IMR-90 (cell line): Measurements from ENCODE around the gene TRIM4. TPM values are rescaled to one million over a fixed set of nuclear protein-coding genes. Genes with fewer than 3 reads are reported as not detected.

Experiments
- ATAC-seq: fragments of 200-7000 bp; cut with Tn5 transposase; 2 replicates; pipeline ENCODE4 v1.9.1; 2020; ENCODE audit warnings: low read depth, mild to moderate bottlenecking, moderate library complexity
- BruUV-seq: library from RNA; stranded (reverse); fragments of 400-500 nt; replicated peaks from 2 replicates; lab custom pipeline; 2021; lab: Mats Ljungman, UMichigan
- CTCF ChIA-PET: fragments of 300-600 bp; formaldehyde crosslinking; extraction: SDS; loops from one replicate; lab custom pipeline; 2021; ENCODE audit warnings: antibody characterized with exemption; lab: Yijun Ruan, JAX
- POLR2A ChIA-PET: fragments of 300-600 bp; sonication (Branson Sonifier 250); formaldehyde crosslinking; loops from one replicate; lab custom pipeline; 2022; ENCODE audit warnings: antibody characterized with exemption; ENCODE audit not compliant: unreplicated experiment; lab: Charles Lee
- DNase-seq: peaks from one replicate; pipeline ENCODE4 v3.0.0; 2013
- H2AFZ ChIP-seq: replicated peaks from 2 replicates; pipeline ENCODE3; 2013; ENCODE audit warnings: low read length, mild to moderate bottlenecking; ENCODE audit not compliant: poor library complexity
- H2AK5ac ChIP-seq: 2 replicates; pipeline ENCODE4 v1.6.1; 2013; ENCODE audit warnings: low read depth, low read length, inconsistent platforms
- H2AK9ac ChIP-seq: replicated peaks from 2 replicates; pipeline ENCODE3; 2013; ENCODE audit warnings: mild to moderate bottlenecking, low read depth, low read length, moderate library complexity; ENCODE audit not compliant: poor library complexity
- H2BK120ac ChIP-seq: 2 replicates; pipeline ENCODE4 v1.6.1; 2013; ENCODE audit warnings: low read depth, low read length, inconsistent platforms
- H2BK15ac ChIP-seq: 3 replicates; pipeline ENCODE4 v1.6.1; 2013; ENCODE audit warnings: low read depth, low read length, inconsistent platforms
- H2BK20ac ChIP-seq: 2 replicates; pipeline ENCODE4 v1.6.1; 2013; ENCODE audit warnings: low read depth, mild to moderate bottlenecking, inconsistent platforms, low read length, moderate library complexity
- H2BK5ac ChIP-seq: 2 replicates; pipeline ENCODE4 v1.6.1; 2013; ENCODE audit warnings: mild to moderate bottlenecking, low read depth, low read length, inconsistent platforms; ENCODE audit not compliant: poor library complexity, severe bottlenecking
- H3K14ac ChIP-seq: replicated peaks from 2 replicates; pipeline ENCODE4 v1.6.1; 2013; ENCODE audit warnings: low read depth, low read length, inconsistent platforms
- H3K18ac ChIP-seq: 2 replicates; pipeline ENCODE4 v1.6.1; 2013; ENCODE audit warnings: low read depth, low read length, control low read depth
- H3K23ac ChIP-seq: 2 replicates; pipeline ENCODE4 v1.6.1; 2013; ENCODE audit warnings: low read depth, low read length, inconsistent platforms
- H3K27ac ChIP-seq: 2 replicates; pipeline ENCODE4 v1.5.1; 2013; ENCODE audit warnings: mild to moderate bottlenecking, control low read depth, low read length; ENCODE audit not compliant: insufficient read depth
- H3K27me3 ChIP-seq: 2 replicates; pipeline ENCODE4 v1.6.1; 2013; ENCODE audit warnings: low read length; ENCODE audit not compliant: control insufficient read depth, insufficient read depth
- H3K36me3 ChIP-seq: 2 replicates; pipeline ENCODE4 v1.6.1; 2013; ENCODE audit warnings: low read length, mixed read lengths; ENCODE audit not compliant: control insufficient read depth, insufficient read depth
- H3K4ac ChIP-seq: 2 replicates; pipeline ENCODE4 v1.6.1; 2013; ENCODE audit warnings: low read depth, low read length, inconsistent platforms
- H3K4me1 ChIP-seq: 2 replicates; pipeline ENCODE4 v1.6.1; 2013; ENCODE audit warnings: low read length, mixed read lengths; ENCODE audit not compliant: control insufficient read depth, insufficient read depth
- H3K4me2 ChIP-seq: 2 replicates; pipeline ENCODE4 v1.6.1; 2013; ENCODE audit warnings: low read depth, mild to moderate bottlenecking, control low read depth, low read length, moderate library complexity
- H3K4me3 ChIP-seq: 2 replicates; pipeline ENCODE4 v1.5.1; 2013; ENCODE audit warnings: low read depth, mild to moderate bottlenecking, control low read depth, low read length, moderate library complexity; ENCODE audit not compliant: insufficient read depth
- H3K56ac ChIP-seq: 2 replicates; pipeline ENCODE4 v1.6.1; 2013; ENCODE audit warnings: low read length, inconsistent platforms; ENCODE audit not compliant: insufficient read depth; ENCODE audit errors: extremely low read depth
- H3K79me1 ChIP-seq, 2 experiments: 2 replicates each; pipeline ENCODE4 v1.6.1; 2013; ENCODE audit warnings: low read length in 2 of 2, inconsistent platforms in 1 of 2, low read depth in 1 of 2
- H3K9ac ChIP-seq: 2 replicates; pipeline ENCODE4 v1.6.1; 2013; ENCODE audit warnings: low read depth, low read length, control low read depth
- H3K9me1 ChIP-seq: 2 replicates; pipeline ENCODE4 v1.6.1; 2013; ENCODE audit warnings: low read length, inconsistent platforms; ENCODE audit not compliant: insufficient read depth
- H3K9me3 ChIP-seq: 2 replicates; pipeline ENCODE4 v1.6.1; 2013; ENCODE audit warnings: low read length; ENCODE audit not compliant: control insufficient read depth, insufficient read depth
- H4K20me1 ChIP-seq: 2 replicates; pipeline ENCODE4 v1.6.1; 2013; ENCODE audit warnings: low read length, inconsistent platforms; ENCODE audit not compliant: insufficient read depth
- H4K5ac ChIP-seq: 2 replicates; pipeline ENCODE4 v1.6.1; 2013; ENCODE audit warnings: mild to moderate bottlenecking, low read depth, low read length, control low read depth
- H4K8ac ChIP-seq, 2 experiments: 2 replicates each; pipeline ENCODE4 v1.6.1; 2013; ENCODE audit warnings: low read depth in 2 of 2, low read length in 2 of 2, control low read depth in 1 of 2, inconsistent platforms in 1 of 2
- H4K91ac ChIP-seq: 2 replicates; pipeline ENCODE4 v1.6.1; 2013; ENCODE audit warnings: low read depth, low read length, inconsistent platforms; ENCODE audit not compliant: insufficient read depth
- BHLHE40 ChIP-seq: fragments of 150-350 bp; IDR thresholded peaks from 2 replicates; pipeline ENCODE4 v1.6.1; 2016; ENCODE audit warnings: mild to moderate bottlenecking, low read depth, low read length
- CEBPB ChIP-seq: IDR thresholded peaks from 2 replicates; pipeline ENCODE4 v1.6.1; 2012; ENCODE audit warnings: low read depth, low read length, improper control_type of control experiment
- CHD1 ChIP-seq: IDR thresholded peaks from 2 replicates; pipeline ENCODE4 v1.6.1; 2012; ENCODE audit warnings: low read depth, low read length, improper control_type of control experiment
- CTCF ChIP-seq: conservative IDR thresholded peaks from 2 replicates; pipeline ENCODE4 v1.5.1; 2012; ENCODE audit warnings: mild to moderate bottlenecking, low read depth, low read length, improper control_type of control experiment
- ELK1 ChIP-seq: fragments of 150-350 bp; IDR thresholded peaks from 2 replicates; pipeline ENCODE4 v1.6.1; 2016; ENCODE audit warnings: low read depth, mild to moderate bottlenecking, low read length, moderate library complexity, borderline replicate concordance
- FOS ChIP-seq: fragments of 150-350 bp; IDR thresholded peaks from 2 replicates; pipeline ENCODE4 v1.6.1; 2016; ENCODE audit warnings: low read depth, low read length
- MAFK ChIP-seq: IDR thresholded peaks from 2 replicates; pipeline ENCODE4 v1.6.1; 2012; ENCODE audit warnings: low read depth, low read length, improper control_type of control experiment
- MAZ ChIP-seq: IDR thresholded peaks from 2 replicates; pipeline ENCODE4 v1.6.1; 2012; ENCODE audit warnings: low read depth, mild to moderate bottlenecking, low read length, improper control_type of control experiment, moderate library complexity, borderline replicate concordance
- MXI1 ChIP-seq: IDR thresholded peaks from 2 replicates; pipeline ENCODE4 v1.6.1; 2012; ENCODE audit warnings: low read depth, mild to moderate bottlenecking, low read length, moderate library complexity, borderline replicate concordance
- NFE2L2 ChIP-seq: fragments of 150-350 bp; IDR thresholded peaks from 2 replicates; pipeline ENCODE4 v1.6.1; 2016; ENCODE audit warnings: low read depth, mild to moderate bottlenecking, low read length
- POLR2A ChIP-seq: IDR thresholded peaks from 2 replicates; pipeline ENCODE4 v1.6.1; 2012; ENCODE audit warnings: mild to moderate bottlenecking, low read depth, low read length
- RAD21 ChIP-seq: IDR thresholded peaks from 2 replicates; pipeline ENCODE4 v1.6.1; 2012; ENCODE audit warnings: low read length, improper control_type of control experiment
- RCOR1 ChIP-seq: IDR thresholded peaks from 2 replicates; pipeline ENCODE4 v1.6.1; 2012; ENCODE audit warnings: mild to moderate bottlenecking, low read length, improper control_type of control experiment; ENCODE audit not compliant: insufficient replicate concordance
- RFX5 ChIP-seq: IDR thresholded peaks from 2 replicates; pipeline ENCODE4 v1.8.0; 2012; ENCODE audit warnings: low read depth, mild to moderate bottlenecking, low read length, moderate library complexity
- SMC3 ChIP-seq: fragments of 150-350 bp; IDR thresholded peaks from 2 replicates; pipeline ENCODE4 v1.6.1; 2016; ENCODE audit warnings: low read depth, mild to moderate bottlenecking, antibody characterized with exemption, low read length, moderate library complexity
- WGBS, 2 experiments: methylation state at CpG; one replicate each; pipeline versions ENCODE4 v1.1.5 to v1.1.7; 2013; ENCODE audit warnings: missing lambda C conversion rate in 2 of 2; ENCODE audit not compliant: insufficient read length in 1 of 2; ENCODE audit errors: extremely low coverage in 2 of 2; 5-methylcytosine and 5-hydroxymethylcytosine counted together
- dilution Hi-C: fragments of 300-500 bp; cut with HindIII; formaldehyde crosslinking; loops from one replicate; pipeline ENCODE4 v1.14.3; 2018; ENCODE audit warnings: low sequenced_read_pairs; ENCODE audit not compliant: unreplicated experiment
- in situ Hi-C: fragments of 300-500 bp; cut with MboI; formaldehyde crosslinking; loops from 3 replicates; pipeline ENCODE4 v1.14.3; 2019; ENCODE audit warnings: low sequenced_read_pairs, inconsistent platforms, mixed read lengths
- intact Hi-C: fragments of 100-400 bp; cut with micrococcal nuclease; formaldehyde crosslinking; loops from 2 replicates; pipeline ENCODE4 v1.10.0; 2022
- polyA plus RNA-seq, 3 experiments: library from polyadenylated mRNA; depleted of rRNA; stranded (reverse); fragments of >200 nt; gene quantifications; 2 replicates each; pipeline ENCODE4 v1.2.3, GENCODE V29; 2012; ENCODE audit warnings: low replicate concordance in 1 of 3
- total RNA-seq: library from RNA; depleted of rRNA; stranded (reverse); fragments of >200 nt; gene quantifications from 2 replicates; pipeline ENCODE4 v1.2.3, GENCODE V29; 2012
- TF ChIP-seq, protein P1 (sequence below): fragments of 150-350 bp; IDR thresholded peaks from 2 replicates; pipeline ENCODE4 v1.6.1; 2017; ENCODE audit warnings: mild to moderate bottlenecking, antibody characterized with exemption, low read length, low read depth

Gene TRIM4
- total and polyA plus RNA-seq, 2 of the 4 experiments (the other 2 are of a cell fraction) = 10.6 to 13.4 TPM

- H4K20me1 ChIP-seq = no peaks in the 10 kb centered on the region
- H4K5ac ChIP-seq = no peak overlapping the region
- H2BK5ac ChIP-seq = no peak overlapping the region
- H2AFZ ChIP-seq = no peak overlapping the region
- BruUV-seq = no TSS peak
- TF ChIP-seq CTCF (peak; percentile 37), MAZ (no peak), SMC3 (peak; percentile 36; the same call in 1 of the 2 replicates), MXI1 (no peak), RAD21 (0 out of 2 replicates have a peak, but pooled peaks have one; percentile 26), ELK1 (no peak), NFE2L2 (no peak), MAFK (no peak), FOS (no peak), CHD1 (no peak), POLR2A (no peak), RCOR1 (no peak), BHLHE40 (no peak), CEBPB (no peak), RFX5 (no peak)
- TF ChIP-seq, protein P1, sequence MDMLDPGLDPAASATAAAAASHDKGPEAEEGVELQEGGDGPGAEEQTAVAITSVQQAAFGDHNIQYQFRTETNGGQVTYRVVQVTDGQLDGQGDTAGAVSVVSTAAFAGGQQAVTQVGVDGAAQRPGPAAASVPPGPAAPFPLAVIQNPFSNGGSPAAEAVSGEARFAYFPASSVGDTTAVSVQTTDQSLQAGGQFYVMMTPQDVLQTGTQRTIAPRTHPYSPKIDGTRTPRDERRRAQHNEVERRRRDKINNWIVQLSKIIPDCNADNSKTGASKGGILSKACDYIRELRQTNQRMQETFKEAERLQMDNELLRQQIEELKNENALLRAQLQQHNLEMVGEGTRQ = no peak
- no CpG with 5 or more reads among the region's 3 CpGs for whole genome bisulfite sequencing, 2 experiments
- no peak overlapping the region for H3K4me3 ChIP-seq
- no peaks in the 10 kb centered on the region for H3K9me1 ChIP-seq
- ChIA-PET POLR2A (no interaction called here), CTCF (interaction anchor here (0.6 kb wide), 1 partner anchor 27 kb away, joined by 4 read pairs; no protein-coding TSS in a partner anchor)
- no peak overlapping the region for H2BK15ac ChIP-seq
- no peak overlapping the region for H3K27ac ChIP-seq
- no peak overlapping the region for H2AK9ac ChIP-seq
- dilution Hi-C loops = no loop called here
- intact Hi-C loops = no loop called here
- peaks cover 5% of the 10 kb centered on the region; the same call in 1 of the 2 replicates for H3K27me3 ChIP-seq
- no peak overlapping the region for H4K8ac ChIP-seq
- in situ Hi-C loops = no loop called here
- H3K36me3 ChIP-seq = no peaks in the 10 kb centered on the region
- H3K9ac ChIP-seq = no peak overlapping the region
- H4K91ac ChIP-seq = no peak overlapping the region
- H3K4me2 ChIP-seq = no peak overlapping the region
- H3K4me1 ChIP-seq = peaks cover 2% of the 10 kb centered on the region; the same call in 1 of the 2 replicates
- no peak overlapping the region for H2BK20ac ChIP-seq
- no peak overlapping the region for H2AK5ac ChIP-seq
- no peak overlapping the region for H3K18ac ChIP-seq
- H3K9me3 ChIP-seq = no peaks in the 10 kb centered on the region
- no peak for ATAC-seq
- H3K79me1 ChIP-seq = no peaks in the 10 kb centered on the region
- H3K56ac ChIP-seq = no peak overlapping the region
- DNase-seq = peak; percentile 6
- no peak overlapping the region for H3K4ac ChIP-seq
- H2BK120ac ChIP-seq = no peak overlapping the region
- no peak overlapping the region for H3K23ac ChIP-seq
- H3K14ac ChIP-seq = no peak overlapping the region
These were observed 30.4 kb upstream of the TRIM4 start for GRCh38 chr7:99949645-99950228.
